DLD1 (cell line): Measurements from ENCODE around the gene WDR86.

ENCODE experiments used
- in situ Hi-C: cut with HindIII; loops from 2 replicates; pipeline ENCODE4 v1.10.0; 2017; ENCODE audit warnings: low sequenced_read_pairs

Gene WDR86

DNA sequence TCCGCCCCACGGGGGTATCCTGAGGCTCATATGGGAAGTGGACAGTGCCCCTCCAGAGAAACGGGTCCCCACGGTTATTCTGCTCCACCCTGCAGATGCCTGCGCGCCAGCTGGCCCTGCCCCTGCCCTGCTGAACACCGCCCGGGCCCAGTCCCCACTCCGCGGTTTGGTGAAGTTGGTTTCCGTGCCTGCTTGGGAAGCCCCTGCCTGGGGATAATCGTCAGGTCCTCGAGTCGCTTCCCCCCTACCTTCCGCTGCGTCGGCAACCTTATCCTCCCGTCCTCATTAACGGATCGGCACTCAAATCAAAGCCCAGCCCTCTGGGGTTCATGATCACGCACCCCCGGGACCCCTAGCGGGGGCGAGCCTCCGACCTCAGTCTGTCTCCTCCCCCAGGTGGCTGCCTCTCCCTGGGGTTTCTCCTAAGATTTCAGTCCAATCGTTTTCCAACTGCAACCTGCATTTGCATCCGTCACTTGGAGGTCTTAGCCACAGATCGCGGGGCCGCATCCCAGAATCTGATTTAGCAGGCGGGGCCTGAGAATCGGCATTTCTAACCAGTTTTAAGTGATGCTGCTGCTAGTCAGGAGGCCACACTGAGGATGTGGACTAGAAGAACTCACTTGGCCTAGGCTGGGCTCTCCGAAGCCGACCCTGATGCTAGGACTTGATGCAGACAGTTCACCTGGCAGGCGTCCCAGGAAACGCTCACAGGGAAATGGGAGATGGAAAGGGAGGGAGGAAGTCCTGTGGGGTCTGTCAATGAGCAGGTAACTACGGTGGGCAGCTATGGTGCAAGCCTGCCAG lies 27.6 kb downstream of the WDR86 start:
- in situ Hi-C loops: no loop called here

DNA sequence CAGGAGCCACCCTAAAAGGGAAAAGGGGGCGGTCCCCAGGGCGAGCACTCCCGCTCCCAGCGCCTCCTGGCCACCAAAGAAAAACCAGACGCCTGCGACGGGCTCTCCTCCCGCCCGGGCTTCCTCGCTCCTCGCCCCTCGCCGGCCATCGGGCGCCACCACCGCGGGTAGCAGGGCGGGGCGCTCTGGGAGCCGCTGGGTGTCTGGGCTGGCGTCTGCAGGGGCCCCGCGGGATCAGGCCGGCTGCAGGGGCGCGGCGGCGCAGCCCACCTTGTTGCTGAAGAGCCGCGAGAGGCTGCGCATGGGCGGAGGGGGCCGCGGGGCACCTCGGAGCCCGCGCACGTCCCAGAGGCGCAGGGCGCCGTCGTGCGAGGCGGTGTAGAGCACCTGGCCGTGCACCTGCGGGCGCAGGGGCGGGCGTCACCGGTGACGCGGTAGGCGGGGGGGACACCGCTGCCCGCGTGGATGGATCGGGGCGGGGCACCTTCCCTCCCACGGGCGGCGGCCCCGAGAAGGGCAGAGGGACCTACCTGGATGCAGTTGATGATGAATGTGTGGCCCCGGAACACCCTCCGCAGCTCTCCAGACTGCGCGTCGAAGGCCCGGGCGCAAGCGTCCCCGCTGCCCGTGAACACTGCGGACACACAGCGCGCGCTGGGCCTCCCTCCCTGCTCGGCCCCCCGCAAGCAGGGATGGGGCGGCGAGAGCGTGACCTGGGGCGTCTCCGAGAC lies 28.3 kb downstream of the WDR86 start:
- in situ Hi-C loops: no loop called here

- in situ Hi-C loops: no loop called here
These were observed 28.8 kb downstream of the WDR86 start for GRCh38 chr7:151381098-151381347.

GRCh38 chr7:151380199-151381097 lies 29.4 kb downstream of the WDR86 start:
- in situ Hi-C loops: no loop called here

GRCh38 chr7:151379534-151380198 lies 30.2 kb downstream of the WDR86 start:
- in situ Hi-C loops: no loop called here

DNA sequence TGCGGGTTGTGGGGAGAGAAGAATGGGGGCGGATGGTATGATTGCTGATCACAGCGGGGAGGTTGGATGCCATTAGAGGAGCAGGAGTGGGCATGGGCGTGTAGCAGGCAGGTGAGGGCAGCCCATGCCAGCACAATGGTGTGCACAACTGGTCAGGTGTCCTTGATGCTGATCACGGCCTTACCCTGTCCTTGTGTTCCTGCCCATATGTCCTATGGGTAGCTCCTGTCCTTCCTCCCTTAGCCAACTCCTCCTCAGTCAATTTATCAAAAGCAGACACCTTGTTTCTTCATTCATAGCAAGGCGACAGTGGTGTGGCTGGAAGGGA lies 30.7 kb downstream of the WDR86 start:
- in situ Hi-C loops: no loop called here

GRCh38 chr7:151378496-151379192 lies 31.2 kb downstream of the WDR86 start:
- in situ Hi-C loops: no loop called here

DNA sequence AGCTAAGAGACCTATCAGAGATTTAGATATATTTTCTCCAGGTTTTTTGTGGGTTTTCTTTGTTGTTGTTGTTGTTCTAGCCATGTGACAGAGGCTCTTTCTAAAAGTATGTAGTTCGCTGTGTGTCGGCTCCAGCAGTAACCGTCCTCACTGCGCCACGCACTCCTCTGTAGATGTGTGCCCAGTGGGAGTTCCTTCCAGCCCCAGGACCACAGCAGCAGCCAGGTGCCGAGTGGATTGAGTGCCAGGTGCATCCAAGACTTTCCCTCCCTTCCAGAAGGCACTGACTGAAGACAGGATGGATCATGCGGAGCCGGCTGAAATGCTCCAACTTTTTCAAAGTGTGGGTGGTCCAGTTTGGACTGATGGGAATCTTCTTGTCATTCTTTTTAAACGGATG lies 31.8 kb downstream of the WDR86 start:
- in situ Hi-C loops: no loop called here

- in situ Hi-C loops: no loop called here
These were observed 32.4 kb downstream of the WDR86 start for GRCh38 chr7:151377406-151377805.

- in situ Hi-C loops: no loop called here
These were observed 33.5 kb downstream of the WDR86 start for GRCh38 chr7:151376218-151376902.

DNA sequence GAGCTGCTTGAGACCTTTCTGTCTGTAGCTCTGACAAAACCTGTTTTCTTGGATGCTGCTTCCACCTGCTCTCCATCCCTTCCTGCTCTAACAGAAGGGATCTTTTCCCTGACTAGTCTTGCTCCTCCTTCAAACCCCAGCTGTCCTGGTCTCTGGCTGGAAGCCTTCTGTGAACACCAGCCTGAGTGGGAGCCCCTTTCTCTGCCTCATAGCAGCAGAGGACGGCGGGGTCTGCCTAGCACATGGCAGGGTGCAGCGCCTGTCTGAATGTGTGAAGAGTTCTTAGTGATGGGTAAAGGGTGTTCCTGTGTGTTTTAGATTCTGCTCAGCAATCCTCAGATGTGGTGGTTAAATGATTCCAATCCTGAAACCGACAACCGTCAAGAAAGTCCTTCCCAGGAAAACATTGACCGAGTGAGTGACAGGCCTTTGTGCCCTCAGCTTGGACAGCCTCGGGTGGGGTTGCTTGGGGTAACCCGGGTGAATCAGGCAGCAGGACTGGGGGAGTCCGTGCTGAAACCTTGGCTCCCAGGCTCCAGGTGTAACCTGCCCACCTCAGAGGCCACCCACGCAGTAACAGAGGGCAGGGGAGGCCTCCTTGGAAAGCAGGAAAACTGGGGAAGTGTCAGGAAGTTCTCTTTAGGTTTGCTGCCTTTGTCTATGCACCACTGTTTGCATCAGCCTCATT lies 34.2 kb downstream of the WDR86 start:
- in situ Hi-C loops: no loop called here

- in situ Hi-C loops: no loop called here
These were observed 35.1 kb downstream of the WDR86 start for GRCh38 chr7:151374726-151375125.

- in situ Hi-C loops: no loop called here
These were observed 35.7 kb downstream of the WDR86 start for GRCh38 chr7:151374139-151374538.

- in situ Hi-C loops: no loop called here
These were observed 36.2 kb downstream of the WDR86 start for GRCh38 chr7:151373599-151373998.

- in situ Hi-C loops: no loop called here
These were observed 37.1 kb downstream of the WDR86 start for GRCh38 chr7:151372612-151373265.

GRCh38 chr7:151371266-151371665 lies 38.6 kb downstream of the WDR86 start:
- in situ Hi-C loops: no loop called here

DNA sequence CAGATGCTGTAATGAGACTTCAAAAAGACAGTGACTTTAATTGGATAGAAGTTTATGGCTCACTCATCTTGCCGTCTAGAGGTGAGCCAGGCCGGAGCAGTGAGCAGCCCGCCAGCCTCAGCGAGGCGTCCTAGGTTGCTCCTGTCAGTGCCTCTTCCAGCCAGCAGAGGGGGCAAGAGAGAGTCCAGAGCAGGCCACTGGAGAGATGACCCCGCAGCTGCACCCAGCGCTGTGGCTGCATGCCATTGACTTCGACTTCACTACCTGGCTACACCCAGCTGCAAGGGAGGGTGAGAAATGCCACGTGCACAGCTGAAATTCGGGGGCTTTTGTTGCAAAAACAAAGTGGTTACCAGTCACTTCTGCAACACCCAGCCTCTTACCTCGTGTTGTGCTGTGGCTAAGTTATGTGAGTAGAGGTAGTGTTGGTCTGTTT lies 41.7 kb downstream of the WDR86 start:
- in situ Hi-C loops: loop anchor here (5.0 kb wide), 1 partner anchor 74 kb away; the partner anchor contains the start of gene CRYGN

GRCh38 chr7:151367284-151367683 lies 42.6 kb downstream of the WDR86 start:
- in situ Hi-C loops: loop anchor here (5.0 kb wide), 1 partner anchor 75 kb away; the partner anchor contains the start of gene CRYGN

DNA sequence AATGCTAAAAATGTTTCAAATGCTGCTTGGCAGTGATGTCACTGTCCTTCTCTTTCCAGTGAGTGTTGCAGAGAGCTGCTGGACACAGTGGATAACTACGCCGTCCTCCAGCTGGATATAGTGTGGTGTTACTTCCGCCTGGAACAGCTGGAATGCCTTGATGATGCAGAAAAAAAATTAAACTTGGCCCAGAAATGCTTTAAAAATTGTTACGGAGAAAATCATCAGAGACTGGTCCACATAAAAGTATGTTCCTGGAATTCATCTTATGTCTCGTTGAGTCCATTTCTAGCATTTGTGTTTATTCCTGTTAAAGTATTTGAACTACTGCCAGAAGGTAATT lies 43.0 kb downstream of the WDR86 start:
- in situ Hi-C loops: loop anchor here (5.0 kb wide), 1 partner anchor 75 kb away; the partner anchor contains the start of gene CRYGN
